Epithelial cell of prostate (primary cell): ENCODE measurements around the gene ADIPOR1.

Source experiments
- DNase-seq: peaks from one replicate; pipeline ENCODE4 v3.0.0-alpha.2; 2011; ENCODE audit warnings: low read depth, low spot score
- H3K27ac ChIP-seq: fragments of 450-650 bp; 2 replicates; pipeline ENCODE4 v1.5.1; 2017; ENCODE audit warnings: mild to moderate bottlenecking

The ADIPOR1 gene

GRCh38 chr1:202974856-202975255 lies 16.7 kb upstream of the ADIPOR1 start:
- H3K27ac ChIP-seq: no peak overlapping the region
- DNase-seq: no peak

GRCh38 chr1:202972046-202972445 lies 13.9 kb upstream of the ADIPOR1 start:
- no peak overlapping the region for H3K27ac ChIP-seq
- no peak for DNase-seq

- H3K27ac ChIP-seq: no peak overlapping the region
- DNase-seq: no peak
Measured at GRCh38 chr1:202968895-202969295, 10.8 kb upstream of the ADIPOR1 start.

- no peak for DNase-seq
- H3K27ac ChIP-seq: peak overlapping the region; percentile 97
Measured at GRCh38 chr1:202968351-202968750, 10.2 kb upstream of the ADIPOR1 start.

- DNase-seq: no peak
- peak overlapping the region; percentile 97 for H3K27ac ChIP-seq
Measured at GRCh38 chr1:202967684-202968281, 9.7 kb upstream of the ADIPOR1 start.

GRCh38 chr1:202966006-202966898 lies 8.1 kb upstream of the ADIPOR1 start:
- DNase-seq: no peak

GRCh38 chr1:202965422-202965821 lies 7.3 kb upstream of the ADIPOR1 start:
- peak; percentile 63 for DNase-seq
- peak overlapping the region; percentile 97 for H3K27ac ChIP-seq

More at GRCh38 chr1:202966006-202966898, 8.1 kb upstream of the ADIPOR1 start:
- H3K27ac ChIP-seq: peak overlapping the region; percentile 97

- peak overlapping the region; percentile 97 for H3K27ac ChIP-seq
- DNase-seq: peak; percentile 78
Measured at GRCh38 chr1:202964791-202965410, 6.8 kb upstream of the ADIPOR1 start.

- DNase-seq: no peak
- peak overlapping the region; percentile 97 for H3K27ac ChIP-seq
Measured at GRCh38 chr1:202961220-202961880, 3.2 kb upstream of the ADIPOR1 start.

GRCh38 chr1:202959276-202959620 lies 1.1 kb upstream of the ADIPOR1 start:
- H3K27ac ChIP-seq: peak overlapping the region; percentile 97
- no peak for DNase-seq

- peak overlapping the region; percentile 97 for H3K27ac ChIP-seq
- DNase-seq: no peak
Measured at GRCh38 chr1:202958544-202959275, 598 bp upstream of the ADIPOR1 start.

GRCh38 chr1:202956969-202957368 lies 1.1 kb downstream of the ADIPOR1 start:
- DNase-seq: no peak

GRCh38 chr1:202954057-202954745 lies 3.9 kb downstream of the ADIPOR1 start:
- no peak for DNase-seq

More at GRCh38 chr1:202956969-202957368, 1.1 kb downstream of the ADIPOR1 start:
- H3K27ac ChIP-seq: peak overlapping the region; percentile 97

GRCh38 chr1:202953392-202953791 lies 4.7 kb downstream of the ADIPOR1 start:
- peak overlapping the region; percentile 97 for H3K27ac ChIP-seq
- DNase-seq: no peak

More at GRCh38 chr1:202954057-202954745, 3.9 kb downstream of the ADIPOR1 start:
- peak overlapping the region; percentile 97 for H3K27ac ChIP-seq

GRCh38 chr1:202952818-202953217 lies 5.3 kb downstream of the ADIPOR1 start:
- peak overlapping the region; percentile 97 for H3K27ac ChIP-seq
- peak; percentile 89 for DNase-seq

- peak overlapping the region; percentile 97 for H3K27ac ChIP-seq
- no peak for DNase-seq
Measured at GRCh38 chr1:202952099-202952498, 6.0 kb downstream of the ADIPOR1 start.

- no peak for DNase-seq
- peak overlapping the region; percentile 97 for H3K27ac ChIP-seq
Measured at GRCh38 chr1:202951437-202951836, 6.7 kb downstream of the ADIPOR1 start.

GRCh38 chr1:202945483-202945882 lies 12.6 kb downstream of the ADIPOR1 start:
- no peak overlapping the region for H3K27ac ChIP-seq
- DNase-seq: no peak

GRCh38 chr1:202944438-202944921 lies 13.6 kb downstream of the ADIPOR1 start:
- H3K27ac ChIP-seq: no peak overlapping the region
- DNase-seq: no peak
